GM23248 (cell line): ENCODE data around the gene CFAP298. TPM values are rescaled to one million over a fixed set of nuclear protein-coding genes. Genes with fewer than 3 reads are reported as not detected.

Experiments
- DNase-seq: peaks from one replicate; pipeline ENCODE4 v3.0.0-alpha.2; 2015
- H2AFZ ChIP-seq: fragments of 200-600 bp; sonication (generic); 2 replicates; pipeline ENCODE4 v1.6.1; 2016; ENCODE audit warnings: antibody characterized with exemption
- H3F3A ChIP-seq: fragments of 200-600 bp; sonication (generic); 2 replicates; pipeline ENCODE4 v1.6.1; 2016; ENCODE audit warnings: mild to moderate bottlenecking, antibody characterized with exemption, mixed run types; ENCODE audit not compliant: insufficient read depth
- H3K27ac ChIP-seq: fragments of 200-600 bp; sonication (generic); 2 replicates; pipeline ENCODE4 v1.5.1; 2016; ENCODE audit warnings: mild to moderate bottlenecking
- H3K27me3 ChIP-seq: fragments of 200-600 bp; sonication (generic); replicated peaks from 2 replicates; pipeline ENCODE4 v1.6.1; 2016; ENCODE audit warnings: mild to moderate bottlenecking; ENCODE audit not compliant: insufficient read depth
- H3K36me3 ChIP-seq: fragments of 200-600 bp; sonication (generic); 2 replicates; pipeline ENCODE4 v1.6.1; 2016; ENCODE audit warnings: low read depth, mild to moderate bottlenecking
- H3K4me1 ChIP-seq: fragments of 200-600 bp; sonication (generic); 2 replicates; pipeline ENCODE4 v1.6.1; 2016; ENCODE audit warnings: mild to moderate bottlenecking; ENCODE audit not compliant: insufficient read depth
- H3K4me2 ChIP-seq: fragments of 200-600 bp; sonication (generic); one replicate; pipeline ENCODE4 v1.6.1; 2016; ENCODE audit warnings: mild to moderate bottlenecking; ENCODE audit not compliant: unreplicated experiment
- H3K4me3 ChIP-seq: fragments of 200-600 bp; sonication (generic); 2 replicates; pipeline ENCODE4 v1.5.1; 2016; ENCODE audit warnings: mild to moderate bottlenecking
- H3K79me2 ChIP-seq: fragments of 200-600 bp; sonication (generic); 2 replicates; pipeline ENCODE4 v1.6.1; 2016; ENCODE audit warnings: mild to moderate bottlenecking; ENCODE audit not compliant: insufficient read depth
- H3K9ac ChIP-seq: fragments of 200-600 bp; sonication (generic); 2 replicates; pipeline ENCODE4 v1.6.1; 2016; ENCODE audit warnings: mild to moderate bottlenecking
- H3K9me2 ChIP-seq: fragments of 200-600 bp; sonication (generic); 2 replicates; pipeline ENCODE4 v1.6.1; 2016; ENCODE audit warnings: mixed run types, mild to moderate bottlenecking, moderate library complexity; ENCODE audit not compliant: insufficient read depth
- H3K9me3 ChIP-seq: fragments of 200-600 bp; sonication (generic); one replicate; pipeline ENCODE4 v1.6.1; 2017; ENCODE audit warnings: low read depth
- H4K20me1 ChIP-seq: fragments of 200-600 bp; sonication (generic); 2 replicates; pipeline ENCODE4 v1.6.0; 2016; ENCODE audit not compliant: insufficient read depth
- EZH2 ChIP-seq: fragments of 200-600 bp; sonication (generic); IDR thresholded peaks from 2 replicates; pipeline ENCODE4 v1.6.1; 2018; ENCODE audit warnings: antibody characterized with exemption, mild to moderate bottlenecking; ENCODE audit not compliant: insufficient read depth, poor library complexity, severe bottlenecking
- EZH2phosphoT487 ChIP-seq: fragments of 200-600 bp; sonication (generic); IDR thresholded peaks from 2 replicates; pipeline ENCODE4 v1.6.1; 2018; ENCODE audit warnings: antibody characterized with exemption, moderate library complexity, mild to moderate bottlenecking, low read depth; ENCODE audit not compliant: insufficient read depth
- WGBS, 2 experiments: methylation state at CpG; one replicate each; pipeline ENCODE4 v1.1.6; 2015 to 2017; ENCODE audit warnings: low lambda C conversion rate in 2 of 2, low coverage in 1 of 2; ENCODE audit errors: missing lambda C conversion rate in 2 of 2; 5-methylcytosine and 5-hydroxymethylcytosine counted together
- in situ Hi-C: fragments of 300-500 bp; cut with MboI; formaldehyde crosslinking; loops from 2 replicates; pipeline ENCODE4 v1.15.0; 2020
- polyA plus RNA-seq: library from polyadenylated mRNA; unstranded; fragments of >200 nt; fragmentation: Nextera tagmentation; extraction: Ambion mirVana; gene quantifications from 2 replicates; pipeline ENCODE4 v1.2.1, GENCODE V29; 2016
- total RNA-seq: library from RNA; depleted of rRNA; stranded (reverse); fragments of >200 nt; shearing (Covaris generic); gene quantifications from 2 replicates; pipeline ENCODE4 v1.2.3, GENCODE V29; 2014

CFAP298 gene
- total and polyA plus RNA-seq, 2 experiments from 2014 or later: 20.5 to 53.9 TPM

- Histone ChIP-seq H3F3A (peaks cover 5% of the 10 kb centered on the region), H3K4me2 (no peak overlapping the region), H3K9me3 (no peaks in the 10 kb centered on the region), H3K27me3 (no peaks in the 10 kb centered on the region), H2AFZ (no peak overlapping the region), H3K9me2 (no peaks in the 10 kb centered on the region), H4K20me1 (no peaks in the 10 kb centered on the region), H3K27ac (no peak overlapping the region), H3K4me3 (no peak overlapping the region), H3K4me1 (peaks cover 12% of the 10 kb centered on the region; the same call in 1 of the 2 replicates), H3K79me2 (no peaks in the 10 kb centered on the region), H3K36me3 (no peaks in the 10 kb centered on the region), H3K9ac (no peak overlapping the region)
- no peak for DNase-seq
- WGBS, 2 experiments: 53 to 57% methylated on average over 10 of the region's 10 CpGs
- in situ Hi-C loops: no loop called here
- TF ChIP-seq EZH2phosphoT487 (no peak), EZH2 (no peak)
Measured at GRCh38 chr21:32592929-32593502, 19.2 kb downstream of the CFAP298 start.

GRCh38 chr21:32590130-32590529 is 22.0 kb downstream of the CFAP298 start:
- H3K27ac ChIP-seq: no peak overlapping the region
- no peak overlapping the region for H3K4me3 ChIP-seq
- H3K36me3 ChIP-seq: no peaks in the 10 kb centered on the region
- H2AFZ ChIP-seq: no peak overlapping the region
- H3F3A ChIP-seq: no peaks in the 10 kb centered on the region
- H3K9me2 ChIP-seq: no peaks in the 10 kb centered on the region
- H3K4me1 ChIP-seq: no peaks in the 10 kb centered on the region
- H3K9me3 ChIP-seq: no peaks in the 10 kb centered on the region
- TF ChIP-seq EZH2 (no peak), EZH2phosphoT487 (no peak)
- 65 to 87% methylated on average over 2 to 4 of the region's 4 CpGs for WGBS, 2 experiments
- H3K4me2 ChIP-seq: no peak overlapping the region
- in situ Hi-C loops: no loop called here
- no peak for DNase-seq
- H3K9ac ChIP-seq: no peak overlapping the region
- no peaks in the 10 kb centered on the region for H4K20me1 ChIP-seq
- no peaks in the 10 kb centered on the region for H3K27me3 ChIP-seq
- H3K79me2 ChIP-seq: no peaks in the 10 kb centered on the region

- Histone ChIP-seq H4K20me1 (no peaks in the 10 kb centered on the region), H3K9me3 (no peaks in the 10 kb centered on the region), H3K9me2 (no peaks in the 10 kb centered on the region), H3K36me3 (no peaks in the 10 kb centered on the region), H2AFZ (no peak overlapping the region), H3K27me3 (no peaks in the 10 kb centered on the region; the same call in 1 of the 2 replicates), H3K4me2 (no peak overlapping the region), H3K79me2 (no peaks in the 10 kb centered on the region), H3F3A (no peaks in the 10 kb centered on the region), H3K27ac (no peak overlapping the region), H3K4me1 (no peaks in the 10 kb centered on the region), H3K4me3 (no peak overlapping the region), H3K9ac (no peak overlapping the region)
- no peak for DNase-seq
- WGBS, 2 experiments: 89 to 90% methylated on average over 5 of the region's 5 CpGs
- in situ Hi-C loops: no loop called here
- TF ChIP-seq EZH2 (no peak), EZH2phosphoT487 (no peak)
Measured at GRCh38 chr21:32587651-32588050, 24.5 kb downstream of the CFAP298 start.

- Histone ChIP-seq H3K27me3 (peaks cover 1% of the 10 kb centered on the region; the same call in 1 of the 2 replicates), H3K4me2 (no peak overlapping the region), H3K9ac (no peak overlapping the region), H3K79me2 (no peaks in the 10 kb centered on the region), H3K27ac (no peak overlapping the region), H3K9me3 (no peaks in the 10 kb centered on the region), H4K20me1 (no peaks in the 10 kb centered on the region), H3K36me3 (no peaks in the 10 kb centered on the region), H3F3A (no peaks in the 10 kb centered on the region), H3K4me1 (no peaks in the 10 kb centered on the region), H2AFZ (no peak overlapping the region), H3K4me3 (no peak overlapping the region), H3K9me2 (no peaks in the 10 kb centered on the region)
- no peak for DNase-seq
- in situ Hi-C loops: no loop called here
- WGBS, 2 experiments: 82 to 84% methylated on average over 13 of the region's 13 CpGs
- TF ChIP-seq EZH2: no peak
- no peak for TF ChIP-seq EZH2phosphoT487
Measured at GRCh38 chr21:32587120-32587519, 25.1 kb downstream of the CFAP298 start.

GRCh38 chr21:32585970-32586369 is 26.2 kb downstream of the CFAP298 start:
- Histone ChIP-seq H3K27ac (no peak overlapping the region), H3K36me3 (no peaks in the 10 kb centered on the region)

More at GRCh38 chr21:32585970-32586369, 26.2 kb downstream of the CFAP298 start:
- no peaks in the 10 kb centered on the region for H3F3A ChIP-seq
- no peaks in the 10 kb centered on the region for H3K4me1 ChIP-seq
- H2AFZ ChIP-seq: no peak overlapping the region
- WGBS, 2 experiments: 71 to 72% methylated on average over 9 of the region's 9 CpGs
- H3K9me2 ChIP-seq: no peaks in the 10 kb centered on the region
- H3K27me3 ChIP-seq: peaks cover 3% of the 10 kb centered on the region; the same call in 1 of the 2 replicates
- in situ Hi-C loops: no loop called here
- no peak for DNase-seq
- TF ChIP-seq EZH2phosphoT487: no peak
- TF ChIP-seq EZH2: no peak
- H3K4me2 ChIP-seq: no peak overlapping the region
- H3K4me3 ChIP-seq: no peak overlapping the region
- no peaks in the 10 kb centered on the region for H3K79me2 ChIP-seq
- no peak overlapping the region for H3K9ac ChIP-seq
- H4K20me1 ChIP-seq: no peaks in the 10 kb centered on the region
- no peaks in the 10 kb centered on the region for H3K9me3 ChIP-seq
